HPDE6-E6E7 (cell line): ENCODE measurements around the gene ITGB1BP1.
A peak's percentile ranks its signal among the peaks of the same experiment; 100 is the strongest.

Source experiments
- DNase-seq: peaks from one replicate; pipeline ENCODE4 v3.0.0; 2011; ENCODE audit warnings: missing footprints; ENCODE audit errors: extremely low spot score

Gene ITGB1BP1, protein sequence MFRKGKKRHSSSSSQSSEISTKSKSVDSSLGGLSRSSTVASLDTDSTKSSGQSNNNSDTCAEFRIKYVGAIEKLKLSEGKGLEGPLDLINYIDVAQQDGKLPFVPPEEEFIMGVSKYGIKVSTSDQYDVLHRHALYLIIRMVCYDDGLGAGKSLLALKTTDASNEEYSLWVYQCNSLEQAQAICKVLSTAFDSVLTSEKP

DNA sequence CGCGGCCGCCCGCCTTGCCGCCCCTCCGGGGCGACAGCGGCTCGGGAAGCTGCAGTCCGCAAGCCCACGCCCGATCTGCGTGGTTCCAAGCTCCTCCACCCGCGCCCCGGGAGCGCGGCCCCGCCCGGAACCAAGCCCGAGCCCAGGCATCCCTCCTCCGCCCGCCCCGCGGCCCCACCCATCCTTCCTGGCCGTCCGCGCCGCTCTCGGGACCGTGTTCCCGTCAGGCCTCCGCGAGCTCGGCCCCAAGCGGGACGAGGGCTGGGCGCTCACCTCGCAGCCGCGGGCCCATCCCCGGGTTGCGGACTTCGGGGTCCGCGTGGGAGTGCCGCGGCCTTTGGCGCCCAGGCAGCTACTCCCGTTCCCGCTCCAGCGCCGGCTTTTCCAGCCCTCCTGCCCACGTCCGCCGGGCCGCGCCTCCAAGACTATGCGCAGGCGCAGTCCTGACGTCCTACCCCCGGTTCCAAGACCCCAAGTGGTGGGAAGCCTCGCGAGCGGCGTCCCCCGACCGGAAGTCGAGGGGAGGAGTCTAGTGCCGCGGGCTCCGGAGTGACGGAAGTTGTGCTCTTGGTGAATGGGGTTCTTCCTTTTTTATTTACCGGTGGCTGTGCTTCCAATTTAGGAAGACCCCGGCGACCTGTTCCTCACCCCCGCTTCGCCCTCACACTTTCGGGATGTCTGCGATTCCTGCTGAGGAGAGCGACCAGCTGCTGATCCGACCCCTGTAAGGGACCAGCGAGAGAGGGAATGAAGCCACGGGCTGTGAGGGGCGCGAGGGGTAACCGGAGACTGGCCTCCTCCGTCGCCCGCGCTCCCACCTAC is at the start of gene ITGB1BP1, which contains the start of gene CPSF3:
Gene ITGB1BP1, minus strand, starts transcription at position 429 of the 822 bp plus-strand sequence. CDS start 4,831 bp downstream, outside the sequence.
Gene CPSF3, plus strand, starts transcription at position 555 of the 822 bp plus-strand sequence. Its CDS starts 120 bp downstream, at position 675.
- DNase-seq = peak; percentile 99

DNA sequence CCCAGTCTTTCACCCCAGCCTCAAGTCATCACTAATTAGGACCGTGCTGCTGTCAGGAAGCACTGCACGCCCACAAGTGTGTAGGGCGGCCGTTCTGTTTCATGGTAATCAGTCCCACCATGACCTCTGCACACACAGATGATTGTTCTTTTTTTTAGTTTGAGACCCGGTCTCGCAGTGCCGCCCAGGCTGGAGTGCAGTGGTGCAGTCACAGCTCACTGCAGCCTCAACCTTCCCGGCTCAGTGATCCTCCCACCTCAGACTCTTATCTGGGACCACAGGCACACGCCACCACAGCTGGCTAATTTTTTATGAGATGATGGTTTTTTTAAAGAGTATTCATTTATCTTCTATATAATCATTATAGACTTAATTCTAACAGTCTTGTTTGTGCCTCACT is 49.2 kb upstream of the ITGB1BP1 start:
- DNase-seq = no peak

DNA sequence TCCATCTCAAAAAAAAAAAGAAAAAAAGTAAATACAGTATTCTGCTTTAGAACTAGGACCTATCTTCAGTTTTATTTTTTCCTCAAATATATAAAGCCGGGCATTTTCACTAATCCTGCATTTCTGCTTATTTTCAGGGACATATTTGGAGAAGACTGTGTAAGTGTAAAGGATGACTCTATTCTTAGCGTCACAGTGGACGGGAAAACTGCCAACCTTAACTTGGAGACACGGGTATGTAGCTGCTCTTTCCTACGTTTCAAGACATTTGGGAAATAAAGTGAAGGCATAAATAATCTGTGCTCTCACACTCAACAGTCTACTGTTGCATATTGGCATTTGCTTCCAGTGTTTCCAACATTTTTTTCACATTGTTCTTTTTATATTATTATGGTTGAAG is 47.9 kb upstream of the ITGB1BP1 start:
- no peak for DNase-seq

DNA sequence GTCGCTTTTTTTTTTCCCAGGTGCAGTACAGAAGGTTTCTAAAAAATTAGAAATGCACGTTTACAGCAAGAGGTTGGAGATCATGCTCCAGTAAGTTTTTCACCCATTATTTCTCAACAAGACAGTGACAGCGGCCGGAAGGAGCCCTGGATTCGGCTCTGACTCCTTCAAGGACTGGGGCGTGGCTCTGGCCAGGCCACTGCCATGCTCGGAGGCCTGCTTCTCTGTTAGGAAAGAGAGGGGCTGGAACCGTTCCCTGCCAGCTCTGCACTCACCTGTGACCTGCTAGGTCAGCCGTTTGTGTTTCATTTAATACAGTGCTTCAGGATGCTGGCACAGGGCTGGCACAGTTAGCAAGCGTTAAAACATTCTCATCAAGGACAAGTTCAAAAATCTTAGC is 44.4 kb upstream of the ITGB1BP1 start:
- DNase-seq = no peak

DNA sequence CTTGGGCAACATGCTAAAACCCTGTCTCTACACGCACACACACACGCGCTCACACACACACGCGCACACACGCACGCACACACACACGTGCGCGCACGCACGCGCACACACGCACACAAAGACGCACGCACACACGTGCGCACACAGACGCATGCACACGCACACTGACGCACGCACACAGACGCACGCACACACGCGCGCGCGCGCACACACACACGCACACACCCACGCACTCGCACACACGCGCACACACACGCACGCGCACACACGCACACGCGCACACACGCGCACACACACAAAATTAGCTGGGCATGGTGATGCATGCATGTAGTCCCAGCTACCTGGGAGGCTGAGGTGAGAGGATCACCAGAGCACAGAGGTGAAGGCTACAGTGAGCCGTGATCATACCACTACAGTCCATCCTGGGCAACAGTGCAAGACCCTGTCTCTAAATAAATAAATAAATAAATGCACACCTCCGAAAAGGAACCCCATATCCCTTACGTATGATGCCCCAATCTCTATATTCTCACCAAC is 42.9 kb upstream of the ITGB1BP1 start:
- DNase-seq = no peak

DNA sequence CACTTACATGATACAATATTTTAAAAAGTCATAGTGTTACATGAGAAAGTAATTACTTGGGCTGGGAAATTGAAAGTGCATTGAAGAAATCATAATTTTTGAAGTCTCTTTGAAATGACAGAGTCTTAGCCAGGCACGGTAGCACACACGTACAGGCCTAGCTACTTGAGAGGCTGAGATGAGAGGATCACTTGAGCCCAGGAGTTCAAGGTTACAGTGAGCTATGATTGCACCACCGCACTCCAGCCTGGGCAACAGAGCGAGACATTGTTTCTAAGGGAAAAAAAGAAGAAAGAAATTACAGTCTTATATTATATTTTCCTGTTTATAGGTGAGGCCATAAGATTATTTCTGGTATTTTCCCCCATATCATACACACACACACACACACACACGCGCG is 41.8 kb upstream of the ITGB1BP1 start:
- DNase-seq = no peak

DNA sequence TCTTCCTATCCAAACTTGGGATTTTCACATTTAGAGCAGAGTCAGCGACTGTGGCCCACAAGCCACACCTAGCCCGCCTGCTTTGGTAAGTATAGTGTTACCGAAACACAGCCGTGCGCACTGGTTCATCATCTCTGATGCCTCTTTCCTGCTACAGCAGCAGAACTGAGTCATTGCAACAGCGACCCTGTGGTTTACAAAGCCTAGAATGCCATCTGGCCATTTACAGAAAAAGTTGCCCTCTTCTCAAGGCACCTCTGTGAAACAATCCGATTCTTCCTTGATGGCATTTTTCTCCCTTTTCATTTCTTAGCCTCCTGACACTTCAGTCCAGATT is 40.3 kb upstream of the ITGB1BP1 start:
- no peak for DNase-seq

DNA sequence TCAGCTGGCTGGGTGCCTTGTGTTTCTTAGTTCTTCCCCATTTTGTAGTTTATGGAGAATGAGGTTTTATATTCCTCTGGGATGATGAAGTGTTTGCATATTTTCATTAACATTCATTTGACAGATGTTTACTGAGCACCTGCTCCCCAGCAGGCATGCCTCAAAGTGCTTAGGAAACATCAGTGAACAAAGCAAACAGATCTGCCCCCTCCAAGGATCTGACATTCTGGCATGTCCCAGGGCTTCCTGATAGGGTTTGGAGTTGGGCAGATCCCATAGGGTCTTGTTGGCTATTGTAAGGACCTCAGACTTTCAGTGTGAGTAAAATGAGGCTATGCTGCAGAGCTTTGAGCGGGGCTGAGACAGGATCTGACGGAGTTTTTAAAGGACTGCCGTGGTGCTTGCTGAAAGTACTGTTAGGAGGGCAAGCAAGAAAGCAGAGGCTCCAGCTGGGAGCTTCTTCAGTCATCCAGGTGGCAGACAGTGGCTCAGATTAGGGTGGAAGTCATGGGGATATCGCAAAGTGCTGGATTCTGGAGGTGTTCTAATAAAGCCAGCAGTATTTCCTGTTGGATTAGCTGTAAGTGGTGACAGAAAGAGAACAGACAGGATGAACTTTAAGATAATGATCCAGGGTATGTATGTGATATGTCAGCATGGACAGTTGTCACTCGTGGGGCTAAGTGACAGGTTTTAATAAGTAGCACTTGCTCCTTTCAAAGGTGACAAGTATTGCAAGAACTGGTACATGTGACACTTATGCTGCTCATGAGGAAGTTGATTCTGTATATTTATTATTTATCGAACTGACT is 39.8 kb upstream of the ITGB1BP1 start:
- DNase-seq = no peak

DNA sequence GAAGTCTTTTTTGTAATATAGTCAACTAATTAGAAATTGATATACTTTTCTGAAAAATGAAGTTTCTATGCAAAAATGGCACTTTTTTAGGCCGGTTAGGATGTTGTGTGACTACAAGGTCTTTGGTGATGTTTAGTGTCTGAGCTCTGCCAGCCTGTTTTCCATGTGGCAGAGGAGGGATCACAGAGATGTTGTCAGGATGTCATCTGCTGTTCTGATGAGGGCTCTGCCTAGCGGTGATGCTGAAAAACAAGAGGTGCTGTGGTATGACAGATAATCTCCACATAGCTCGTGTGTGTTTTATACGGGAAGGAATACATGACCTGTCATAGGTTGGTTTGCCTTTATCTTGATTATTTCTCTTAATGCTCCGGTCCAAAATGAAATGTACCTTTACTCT is 39.0 kb upstream of the ITGB1BP1 start:
- no peak for DNase-seq

DNA sequence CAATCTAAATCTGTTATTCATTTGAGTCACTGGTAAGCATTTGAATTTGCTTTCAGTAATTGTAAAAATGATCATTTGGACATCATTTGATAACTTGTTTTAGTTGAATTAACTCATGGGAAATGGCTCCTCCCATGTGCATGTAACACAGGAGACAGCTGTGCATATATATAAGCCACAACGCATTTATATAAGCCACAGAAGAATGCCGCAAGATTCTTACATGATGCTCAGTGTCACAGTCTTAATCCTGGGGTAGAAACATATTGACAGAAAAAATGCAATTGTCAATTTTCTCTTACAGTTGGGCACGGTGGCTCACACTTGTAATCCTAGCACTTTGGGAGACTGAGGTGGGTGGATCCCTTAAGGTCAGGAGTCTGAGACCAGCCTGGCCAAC is 37.8 kb upstream of the ITGB1BP1 start:
- DNase-seq = no peak

DNA sequence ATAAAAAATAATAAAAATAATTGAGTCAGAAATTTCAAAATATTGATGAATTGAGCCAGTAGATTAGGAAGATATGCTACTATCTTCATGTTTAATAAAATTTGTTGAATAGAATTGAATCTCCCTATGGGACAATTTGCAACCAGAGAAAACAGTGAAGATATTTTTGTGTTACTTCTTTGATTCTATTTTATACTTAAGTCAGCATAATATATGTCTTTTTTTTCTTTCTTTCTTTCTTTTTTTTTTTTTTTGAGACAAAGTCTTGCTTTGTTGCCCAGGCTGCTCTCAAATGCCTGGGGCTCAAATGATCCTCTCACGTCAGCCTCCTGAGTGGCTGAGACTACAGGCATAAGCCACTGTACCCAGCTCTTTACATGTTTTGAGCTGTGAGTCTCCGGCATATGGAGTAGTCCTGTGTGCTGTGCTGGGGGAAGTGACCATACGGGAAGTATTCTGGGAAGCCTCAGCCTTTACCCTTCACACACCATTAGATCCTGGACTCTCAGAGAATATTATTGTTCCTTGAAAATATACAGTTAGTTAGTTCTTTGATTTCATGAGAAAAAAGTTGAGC is 37.2 kb upstream of the ITGB1BP1 start:
- no peak for DNase-seq

DNA sequence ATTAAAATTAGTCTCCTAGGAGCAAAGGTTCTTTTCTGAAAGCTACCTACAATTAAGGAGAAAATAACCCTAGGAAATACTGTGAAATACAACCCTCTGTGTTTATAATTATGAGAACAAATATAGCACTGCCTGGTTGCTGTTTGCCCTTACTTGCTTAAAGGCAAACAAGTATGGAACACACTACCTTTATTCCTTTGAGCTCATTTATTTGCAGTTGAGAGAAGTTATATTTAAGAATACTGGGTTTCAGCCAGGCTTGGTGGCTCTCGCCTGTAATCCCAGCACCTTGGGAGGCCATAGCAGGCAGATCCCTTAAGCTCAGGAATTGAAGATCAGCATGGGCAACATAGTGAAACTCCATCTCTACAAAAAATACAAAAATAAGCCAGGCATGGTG is 27.9 kb upstream of the ITGB1BP1 start:
- no peak for DNase-seq

DNA sequence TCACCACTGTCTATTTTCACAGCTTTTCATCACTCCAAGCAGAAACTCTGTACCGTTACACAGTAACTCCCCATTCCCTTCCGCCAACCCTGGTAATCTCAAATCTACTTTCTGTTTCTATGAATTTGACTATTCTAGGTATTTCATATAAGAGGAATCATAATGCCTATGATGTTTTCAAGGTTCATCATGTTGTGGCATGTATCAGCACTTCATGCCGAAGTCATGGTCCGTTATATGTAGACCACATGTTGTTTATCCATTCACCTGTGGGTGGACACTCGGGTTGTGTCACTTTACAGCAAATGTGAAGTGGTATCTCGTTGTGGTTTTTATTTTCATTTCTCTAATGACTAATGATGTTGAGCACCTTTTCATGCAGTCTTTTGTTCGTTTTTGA is 21.8 kb upstream of the ITGB1BP1 start:
- no peak for DNase-seq

DNA sequence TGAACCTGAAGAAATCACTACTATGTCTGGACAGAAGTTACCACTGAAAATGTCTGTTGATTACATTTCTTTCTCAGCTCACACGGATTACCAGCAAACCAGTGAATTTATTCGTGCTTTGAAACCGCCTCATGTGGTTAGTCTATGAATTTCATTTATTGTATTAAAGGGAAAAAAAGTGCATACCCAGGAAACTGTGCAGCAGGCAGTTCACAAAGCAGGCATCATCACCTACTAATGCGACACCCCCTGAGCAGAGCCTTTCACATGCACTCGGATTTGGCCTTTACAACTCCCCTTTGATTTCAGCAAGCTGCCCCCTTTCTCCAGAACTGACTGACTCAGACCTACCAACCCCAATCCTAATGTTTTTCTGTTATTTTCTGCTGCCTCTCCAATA is 20.2 kb upstream of the ITGB1BP1 start:
- DNase-seq = no peak

DNA sequence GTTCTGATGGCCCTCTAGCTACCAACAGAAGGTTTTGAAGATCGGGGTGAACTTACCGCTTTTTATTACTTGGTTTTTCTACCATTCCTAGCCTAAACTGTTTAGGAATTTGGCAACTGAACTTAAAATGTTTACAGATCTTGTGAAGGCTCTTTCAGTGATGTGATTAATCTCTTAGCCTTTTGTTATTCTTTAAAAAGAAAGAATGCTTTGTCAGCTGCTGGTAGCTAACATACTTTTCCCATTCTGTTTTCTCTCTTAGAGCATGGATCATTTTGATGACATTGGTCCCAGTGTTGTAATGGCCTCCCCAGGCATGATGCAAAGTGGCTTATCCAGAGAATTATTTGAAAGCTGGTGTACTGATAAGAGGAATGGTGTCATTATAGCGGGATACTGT is 18.2 kb upstream of the ITGB1BP1 start:
- DNase-seq = no peak

DNA sequence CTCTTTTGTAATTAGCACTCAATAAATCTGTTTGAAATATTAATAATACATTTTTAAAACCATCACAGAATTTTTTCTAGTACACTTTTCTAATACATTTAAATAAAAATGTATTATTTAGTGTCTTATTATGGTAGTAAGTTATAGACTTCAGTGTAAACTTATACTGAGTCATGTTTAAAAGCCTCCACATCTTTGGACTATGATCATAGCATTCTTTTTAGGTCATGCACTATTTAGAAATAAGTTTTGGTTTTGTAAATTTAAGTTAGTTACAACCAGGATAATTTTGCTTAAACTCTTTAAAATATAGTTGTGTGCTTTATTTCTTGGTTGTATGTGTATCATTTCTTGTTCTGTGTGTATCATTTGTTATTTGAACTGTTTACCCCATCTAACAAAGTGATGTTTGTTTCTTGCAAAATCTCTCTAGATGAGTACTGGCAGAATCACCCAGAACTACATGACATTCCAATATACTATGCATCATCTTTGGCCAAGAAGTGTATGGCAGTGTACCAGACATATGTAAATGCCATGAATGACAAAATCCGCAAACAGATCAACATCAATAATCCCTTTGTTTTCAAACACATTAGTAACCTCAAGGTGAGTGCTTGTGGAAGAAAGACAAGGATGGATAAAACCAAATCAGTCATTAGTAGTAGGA is 16.9 kb upstream of the ITGB1BP1 start:
- no peak for DNase-seq

DNA sequence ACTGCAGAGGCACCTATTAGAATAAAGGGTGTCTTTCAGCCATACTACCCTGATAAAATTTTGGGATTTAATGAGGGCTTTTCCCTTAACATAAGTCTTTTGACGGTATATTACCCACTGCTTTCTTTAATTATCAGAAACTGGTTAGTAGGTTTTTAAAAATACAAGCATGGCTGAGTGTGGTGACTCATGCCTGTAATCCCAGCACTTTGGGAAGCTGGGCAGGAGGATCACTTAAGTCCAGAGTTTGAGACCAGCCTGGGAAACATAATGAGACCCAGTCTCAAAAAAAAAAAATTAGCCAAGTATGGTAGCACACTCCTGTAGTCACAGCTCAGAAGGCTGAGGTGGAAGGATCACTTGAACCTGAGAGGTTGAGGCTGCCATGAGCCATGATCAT is 16.2 kb upstream of the ITGB1BP1 start:
- no peak for DNase-seq

DNA sequence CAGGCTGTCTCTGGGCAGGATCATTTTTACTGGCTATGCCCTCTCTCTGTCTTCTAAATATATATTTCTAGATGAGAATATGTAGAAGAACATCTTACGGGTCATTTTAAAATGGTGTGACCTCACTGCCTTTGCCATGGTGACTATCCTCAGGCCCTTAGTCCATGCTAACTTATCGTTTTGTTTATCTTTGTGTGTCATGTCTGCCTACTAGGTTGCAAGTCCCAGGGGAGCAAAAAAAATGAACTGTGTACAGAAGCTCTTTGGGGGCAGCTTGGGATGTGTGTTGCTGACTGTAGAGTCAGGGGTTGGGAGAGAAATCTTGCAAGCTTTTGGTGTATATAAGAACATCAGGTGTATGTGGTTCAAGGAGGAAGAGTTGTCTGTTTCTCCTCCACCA is 11.2 kb upstream of the ITGB1BP1 start:
- no peak for DNase-seq

DNA sequence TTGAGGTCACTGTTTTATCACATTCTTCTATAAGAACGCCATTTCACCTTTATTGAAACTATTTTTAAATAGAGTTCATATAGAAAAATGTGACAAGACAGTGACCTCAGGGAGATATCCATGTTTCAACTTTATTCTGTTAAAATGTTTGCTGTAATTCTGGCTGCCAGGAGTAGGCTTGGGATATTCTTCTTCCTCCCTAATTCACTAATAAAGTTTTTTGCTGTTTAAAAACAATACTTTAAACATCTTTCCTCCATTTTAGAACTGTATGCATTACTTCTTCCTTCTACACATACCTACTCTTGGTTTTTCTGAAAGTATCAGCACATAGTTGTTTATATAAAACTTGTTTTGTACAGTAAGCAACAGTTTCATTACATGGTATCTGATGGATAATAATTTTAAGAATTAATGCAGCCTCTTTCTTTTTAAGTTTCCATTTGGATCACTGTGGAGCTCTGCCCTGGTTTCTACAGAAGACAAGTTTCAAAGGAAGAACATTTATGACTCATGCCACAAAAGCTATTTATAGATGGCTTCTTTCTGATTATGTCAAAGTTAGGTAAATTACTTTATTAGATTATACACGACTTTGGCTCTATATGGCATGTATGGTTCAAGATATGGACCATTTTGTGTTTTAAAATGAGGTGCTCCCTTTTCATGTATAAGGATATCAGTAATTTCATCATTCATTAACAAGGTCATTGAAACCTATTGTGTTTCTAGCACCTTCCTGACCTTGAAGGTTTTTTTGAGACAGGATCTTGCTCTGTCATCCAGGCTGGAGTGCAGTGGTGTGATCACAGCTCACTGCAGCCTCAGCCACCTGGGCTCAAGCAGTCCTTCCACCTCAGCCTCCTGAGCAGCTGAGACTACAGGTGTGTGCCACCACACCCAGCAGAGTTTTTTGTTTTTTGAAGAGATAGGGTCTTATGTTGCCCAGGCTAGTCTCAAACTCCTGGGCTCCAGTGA is 7.3 kb upstream of the ITGB1BP1 start:
- no peak for DNase-seq

DNA sequence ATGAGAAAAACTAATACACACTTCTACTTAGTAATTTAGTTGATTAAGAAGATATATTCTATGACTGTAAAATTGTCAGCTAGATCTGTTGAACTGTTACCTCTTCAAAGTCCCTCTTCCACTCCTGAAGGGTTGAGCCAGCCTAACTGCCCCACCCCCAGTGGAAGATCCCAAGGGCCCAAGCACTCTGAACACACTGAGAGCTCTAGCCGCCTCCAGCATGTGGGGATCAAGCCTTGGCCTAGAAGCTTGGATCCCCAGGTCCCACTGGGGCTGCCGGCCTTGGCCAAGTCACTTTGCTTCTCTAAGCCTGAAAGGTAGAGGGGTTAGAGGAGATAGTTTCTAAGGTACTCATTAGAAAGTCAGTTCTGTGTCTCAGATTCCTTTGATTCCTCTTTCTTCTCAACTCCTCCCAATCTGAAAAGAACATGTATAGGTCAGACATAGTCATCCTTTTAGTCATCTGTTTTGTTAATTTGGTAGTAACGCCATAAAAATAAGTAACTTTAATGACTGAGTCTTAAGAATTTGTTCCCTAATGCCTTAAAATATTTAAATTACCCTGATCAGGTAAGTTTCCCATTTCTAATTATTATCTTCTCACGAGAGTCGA is 5.7 kb upstream of the ITGB1BP1 start:
- DNase-seq = no peak
